Measurements from ENCODE around the gene CHST15.

CHST15 gene

DNA sequence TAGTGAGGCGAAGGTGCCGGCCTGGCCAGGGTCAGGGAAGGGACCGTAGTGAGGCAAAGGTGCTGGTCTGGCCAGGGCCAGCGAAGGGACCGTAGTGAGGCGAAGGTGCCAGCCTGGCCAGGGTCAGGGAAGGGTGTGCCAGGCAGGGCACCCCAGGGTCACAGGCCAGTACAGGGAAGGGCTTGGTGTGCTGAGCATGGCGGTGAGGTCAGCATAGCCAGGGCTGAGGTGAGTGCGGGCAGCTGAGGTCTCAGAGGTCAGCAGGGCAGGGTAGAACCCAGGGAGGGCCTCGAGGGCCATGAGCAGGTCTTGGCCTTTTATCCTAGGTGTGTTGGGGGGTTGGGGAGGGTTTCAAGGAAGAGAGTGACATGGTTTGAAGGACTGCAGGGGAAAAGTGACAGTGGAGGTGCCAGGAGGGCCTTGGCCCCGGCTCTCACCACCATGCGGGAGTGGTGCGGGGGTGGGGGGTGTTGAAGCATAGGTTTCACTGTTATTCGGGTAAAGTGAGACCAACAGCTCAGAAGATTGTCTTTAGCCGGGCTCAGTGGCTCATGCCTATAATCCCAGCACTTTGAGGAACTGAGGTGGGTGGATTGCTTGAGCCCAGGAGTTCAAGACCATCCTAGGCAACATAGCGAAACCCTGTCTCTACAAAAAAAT lies 93.3 kb downstream of the CHST15 start:
- no peaks in the 10 kb centered on the region for H3K27me3 ChIP-seq
- peaks cover 68% of the 10 kb centered on the region in 2 experiments for H3K4me1 ChIP-seq (ENCODE audit: control insufficient read depth in 1 of 2, insufficient read depth in 1 of 2, low read depth in 1 of 2, low read length in 1 of 2)
- peak overlapping the region; percentile 95 for H3K27ac ChIP-seq
- H3K4me3 ChIP-seq (ENCODE audit: low read depth in 1 of 2, low read length in 1 of 2), result no peak overlapping the region
- H3K36me3 ChIP-seq, result peaks cover 47% of the 10 kb centered on the region
- TF ChIP-seq, protein P1, sequence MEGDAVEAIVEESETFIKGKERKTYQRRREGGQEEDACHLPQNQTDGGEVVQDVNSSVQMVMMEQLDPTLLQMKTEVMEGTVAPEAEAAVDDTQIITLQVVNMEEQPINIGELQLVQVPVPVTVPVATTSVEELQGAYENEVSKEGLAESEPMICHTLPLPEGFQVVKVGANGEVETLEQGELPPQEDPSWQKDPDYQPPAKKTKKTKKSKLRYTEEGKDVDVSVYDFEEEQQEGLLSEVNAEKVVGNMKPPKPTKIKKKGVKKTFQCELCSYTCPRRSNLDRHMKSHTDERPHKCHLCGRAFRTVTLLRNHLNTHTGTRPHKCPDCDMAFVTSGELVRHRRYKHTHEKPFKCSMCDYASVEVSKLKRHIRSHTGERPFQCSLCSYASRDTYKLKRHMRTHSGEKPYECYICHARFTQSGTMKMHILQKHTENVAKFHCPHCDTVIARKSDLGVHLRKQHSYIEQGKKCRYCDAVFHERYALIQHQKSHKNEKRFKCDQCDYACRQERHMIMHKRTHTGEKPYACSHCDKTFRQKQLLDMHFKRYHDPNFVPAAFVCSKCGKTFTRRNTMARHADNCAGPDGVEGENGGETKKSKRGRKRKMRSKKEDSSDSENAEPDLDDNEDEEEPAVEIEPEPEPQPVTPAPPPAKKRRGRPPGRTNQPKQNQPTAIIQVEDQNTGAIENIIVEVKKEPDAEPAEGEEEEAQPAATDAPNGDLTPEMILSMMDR (IDR thresholded peaks at IDR 0.05), result no peak
- no peaks in the 10 kb centered on the region for H3K9me3 ChIP-seq

DNA sequence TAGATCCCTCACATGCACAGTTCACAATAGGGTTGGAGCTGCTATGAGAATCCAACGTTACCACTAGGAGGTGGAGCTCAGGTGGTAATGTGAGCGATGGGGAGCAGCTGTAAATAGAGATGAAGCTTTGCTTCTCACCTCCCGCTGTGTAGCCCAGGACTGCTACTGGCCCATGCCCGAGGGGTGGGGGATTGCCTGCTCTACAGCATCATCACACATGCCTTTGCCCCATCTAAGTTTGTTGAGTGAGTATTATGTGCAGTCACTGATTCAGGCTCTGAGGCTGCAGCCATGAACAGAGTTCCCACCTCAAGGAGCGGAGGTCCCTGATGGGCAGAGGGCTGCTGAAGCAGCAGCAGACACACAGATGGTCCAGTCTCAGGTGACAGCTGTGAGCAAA lies 94.1 kb downstream of the CHST15 start:
- Histone ChIP-seq H3K4me1 (ENCODE audit: control insufficient read depth in 1 of 2, insufficient read depth in 1 of 2, low read depth in 1 of 2, low read length in 1 of 2) (peaks cover 76 to 77% of the 10 kb centered on the region in 2 experiments), H3K36me3 (peaks cover 39% of the 10 kb centered on the region), H3K27ac (peak overlapping the region; percentile 95), H3K4me3 (ENCODE audit: low read depth in 1 of 2, low read length in 1 of 2) (no peak overlapping the region), H3K9me3 (no peaks in the 10 kb centered on the region), H3K27me3 (peaks cover 3% of the 10 kb centered on the region)
- TF ChIP-seq, protein P1 (IDR thresholded peaks at IDR 0.05), result no peak

DNA sequence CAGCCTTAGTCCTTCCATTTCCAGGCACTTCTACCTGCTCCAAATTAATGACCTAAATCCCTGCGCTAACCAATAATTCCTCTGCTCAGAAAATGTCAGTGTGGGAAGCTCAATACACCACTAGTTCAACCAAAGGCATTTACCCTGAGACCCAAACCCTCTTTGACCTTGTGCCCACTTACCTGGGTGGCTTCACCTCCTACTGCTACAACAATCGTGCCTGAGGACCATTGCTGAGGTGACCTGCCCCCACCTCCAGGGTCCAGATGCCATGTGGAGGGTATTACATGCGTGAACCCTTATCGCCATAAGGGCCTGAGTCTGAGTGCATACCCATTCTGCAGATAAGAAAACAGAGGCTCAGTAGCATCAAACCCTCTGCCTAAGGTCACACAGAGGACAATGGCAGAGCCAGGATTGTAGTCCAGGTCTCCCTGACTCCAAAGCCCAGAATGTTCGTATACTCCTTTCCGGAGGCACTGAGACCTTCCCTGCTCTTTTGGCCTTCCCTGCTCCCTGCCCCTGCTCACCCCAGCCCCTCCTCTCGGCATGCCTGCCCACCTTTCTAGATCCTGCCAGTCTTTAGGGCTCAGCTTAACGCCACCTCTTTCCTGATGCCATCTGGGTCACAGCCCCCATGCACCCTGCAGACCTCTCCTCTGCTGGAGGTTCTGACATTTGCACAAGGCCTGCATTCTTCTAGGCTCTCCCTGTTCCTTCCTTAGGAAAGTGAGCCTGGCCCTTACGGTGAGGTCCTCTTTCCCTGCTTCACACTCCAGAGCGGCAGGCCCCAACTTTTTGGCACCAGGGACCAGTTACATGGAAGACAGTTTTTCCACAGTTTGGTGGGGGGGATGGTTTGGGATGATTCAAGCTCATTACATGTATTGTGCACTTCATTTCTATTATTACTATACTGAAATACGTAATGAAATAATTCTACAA lies 94.9 kb downstream of the CHST15 start:
- TF ChIP-seq, protein P1 (IDR thresholded peaks at IDR 0.05), result no peak
- Histone ChIP-seq H3K4me1 (ENCODE audit: control insufficient read depth in 1 of 2, insufficient read depth in 1 of 2, low read depth in 1 of 2, low read length in 1 of 2) (peaks cover 78% of the 10 kb centered on the region in 2 experiments), H3K27me3 (peaks cover 11% of the 10 kb centered on the region), H3K9me3 (no peaks in the 10 kb centered on the region), H3K4me3 (ENCODE audit: low read depth in 1 of 2, low read length in 1 of 2) (peak overlapping the region; percentile 49 to 58), H3K27ac (peak overlapping the region; percentile 95), H3K36me3 (peaks cover 31% of the 10 kb centered on the region)

DNA sequence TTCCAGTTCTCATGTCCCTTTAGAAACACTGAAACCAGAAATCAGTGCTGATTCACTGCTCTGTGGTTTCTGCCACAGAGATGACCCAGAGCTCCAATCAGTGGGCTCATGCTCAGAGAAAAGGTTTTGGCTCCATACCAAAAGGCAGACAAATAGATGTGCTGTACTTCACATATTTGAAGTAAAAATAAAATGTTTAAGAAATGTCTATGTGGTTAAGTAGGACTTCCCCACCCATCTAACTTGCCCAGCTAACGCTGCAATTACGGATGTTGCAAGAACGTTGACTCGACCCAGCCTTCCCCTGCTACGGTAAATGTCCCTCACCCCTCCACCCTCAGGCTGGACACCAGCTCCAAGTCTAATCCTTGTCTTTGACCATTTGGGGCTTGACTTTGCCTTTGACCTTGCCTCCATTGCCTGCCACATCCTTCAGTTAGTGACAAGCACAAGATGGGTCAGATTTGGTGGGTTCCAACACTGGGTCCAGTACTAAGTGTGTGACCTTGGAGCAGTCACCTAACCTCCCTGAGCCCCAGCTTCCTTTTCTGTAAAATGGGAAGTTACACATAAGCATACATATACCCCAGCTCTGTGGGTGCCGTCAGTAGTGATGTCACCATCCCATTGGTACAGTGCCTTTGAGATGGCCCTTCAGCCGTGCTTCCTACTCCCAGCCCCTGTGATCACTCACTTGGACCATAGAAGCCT lies 95.8 kb downstream of the CHST15 start:
- Histone ChIP-seq H3K27ac (peak overlapping the region; percentile 95), H3K36me3 (peaks cover 23% of the 10 kb centered on the region), H3K4me3 (ENCODE audit: low read depth in 1 of 2, low read length in 1 of 2) (peak overlapping the region; percentile 49 to 58), H3K9me3 (no peaks in the 10 kb centered on the region), H3K27me3 (peaks cover 19% of the 10 kb centered on the region), H3K4me1 (ENCODE audit: control insufficient read depth in 1 of 2, insufficient read depth in 1 of 2, low read depth in 1 of 2, low read length in 1 of 2) (peaks cover 78% of the 10 kb centered on the region in 2 experiments)
- TF ChIP-seq, protein P1 (IDR thresholded peaks at IDR 0.05), result no peak

DNA sequence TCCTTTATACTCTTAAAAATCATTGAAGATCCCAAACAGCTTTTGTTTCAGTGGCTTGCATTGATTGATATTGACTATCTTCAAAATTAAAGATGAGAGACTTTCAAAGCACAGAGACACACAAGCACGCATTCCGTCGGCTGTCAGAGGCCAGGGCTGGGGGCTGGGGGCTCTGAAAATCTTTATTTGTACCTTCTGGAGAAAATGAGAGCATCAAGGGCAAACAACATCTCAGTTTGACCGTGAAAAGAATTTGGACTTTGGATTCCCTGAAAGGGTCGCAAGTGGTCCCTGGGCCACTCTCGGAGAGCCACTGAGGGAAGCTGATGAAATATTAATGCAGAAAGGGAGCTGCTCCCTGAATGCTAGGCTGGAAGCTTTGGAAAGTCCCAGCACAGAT lies 96.4 kb downstream of the CHST15 start:
- Histone ChIP-seq H3K9me3 (no peaks in the 10 kb centered on the region), H3K27ac (peak overlapping the region; percentile 95), H3K4me1 (ENCODE audit: control insufficient read depth in 1 of 2, insufficient read depth in 1 of 2, low read depth in 1 of 2, low read length in 1 of 2) (peaks cover 77 to 78% of the 10 kb centered on the region in 2 experiments), H3K4me3 (ENCODE audit: low read depth in 1 of 2, low read length in 1 of 2) (peak overlapping the region; percentile 49 to 58), H3K27me3 (peaks cover 26% of the 10 kb centered on the region), H3K36me3 (peaks cover 19% of the 10 kb centered on the region)
- TF ChIP-seq, protein P1 (IDR thresholded peaks at IDR 0.05), result no peak
